Measurements from ENCODE around the gene SCAF1. TPM values are rescaled to one million over a fixed set of nuclear protein-coding genes. Genes with fewer than 3 reads are reported as not detected.

SCAF1 gene
- total RNA-seq, 4 donors from 2014 or later = 17.5 to 38.4 (median 25.8) TPM

- Histone ChIP-seq H3K27me3 (no peaks in the 10 kb centered on the region), H3K9me3 (no peaks in the 10 kb centered on the region), H3K4me1 (peaks cover under 1 to 6% of the 10 kb centered on the region in 2 donors), H3K36me3 (peaks cover 72 to 82% of the 10 kb centered on the region in 2 donors), H3K27ac (no peak overlapping the region), H3K4me3 (replicated peaks in 1 of 3) (no peak overlapping the region)
- whole genome bisulfite sequencing, 2 donors = 95 to 98% methylated on average over 4 to 6 of the region's 12 CpGs
- DNase-seq = no peak
- TF ChIP-seq CTCF (IDR thresholded peaks at IDR 0.05) = no peak
- TF ChIP-seq POLR2A (IDR thresholded peaks at IDR 0.05) = no peak
- intact Hi-C loops (cut with DNase I) = no loop called here
Observed at GRCh38 chr19:49658566-49659442, 16.8 kb downstream of the SCAF1 start.

- no peak for TF ChIP-seq CTCF (IDR thresholded peaks at IDR 0.05)
- no peak for TF ChIP-seq POLR2A (IDR thresholded peaks at IDR 0.05)
- Histone ChIP-seq H3K36me3 (peaks cover 59 to 65% of the 10 kb centered on the region in 2 donors), H3K4me3 (replicated peaks in 1 of 3) (no peak overlapping the region), H3K27me3 (no peaks in the 10 kb centered on the region), H3K27ac (no peak overlapping the region), H3K4me1 (peaks cover 5 to 10% of the 10 kb centered on the region in 2 donors), H3K9me3 (no peaks in the 10 kb centered on the region)
- 92 to 94% methylated on average over 14 to 15 of the region's 15 CpGs for WGBS, 2 donors
- intact Hi-C loops (cut with DNase I) = no loop called here
- no peak for DNase-seq
Observed at GRCh38 chr19:49660338-49660961, 18.4 kb downstream of the SCAF1 start.

GRCh38 chr19:49662011-49662410, 20.0 kb downstream of the SCAF1 start:
- intact Hi-C loops (cut with DNase I) = no loop called here
- no peak overlapping the region for H3K27ac ChIP-seq
- H3K4me3 ChIP-seq (replicated peaks in 1 of 3) = no peak overlapping the region
- 92 to 98% methylated on average over 8 to 10 of the region's 16 CpGs for WGBS, 2 donors
- H3K4me1 ChIP-seq = peaks cover 13 to 17% of the 10 kb centered on the region in 2 donors
- DNase-seq = no peak
- peaks cover 44 to 50% of the 10 kb centered on the region in 2 donors for H3K36me3 ChIP-seq
- no peak for TF ChIP-seq POLR2A (IDR thresholded peaks at IDR 0.05)
- TF ChIP-seq CTCF (IDR thresholded peaks at IDR 0.05) = no peak
- H3K27me3 ChIP-seq = no peaks in the 10 kb centered on the region
- no peaks in the 10 kb centered on the region for H3K9me3 ChIP-seq

- Histone ChIP-seq H3K4me3 (replicated peaks in 1 of 3) (no peak overlapping the region), H3K36me3 (peaks cover 34 to 38% of the 10 kb centered on the region in 2 donors), H3K4me1 (peaks cover 13 to 17% of the 10 kb centered on the region in 2 donors), H3K9me3 (no peaks in the 10 kb centered on the region), H3K27ac (no peak overlapping the region), H3K27me3 (no peaks in the 10 kb centered on the region)
- 90% methylated on average over 12 of the region's 12 CpGs for WGBS, 2 donors
- intact Hi-C loops (cut with DNase I) = no loop called here
- no peak for DNase-seq
- TF ChIP-seq CTCF (IDR thresholded peaks at IDR 0.05) = no peak
- no peak for TF ChIP-seq POLR2A (IDR thresholded peaks at IDR 0.05)
Observed at GRCh38 chr19:49663224-49663623, 21.2 kb downstream of the SCAF1 start.
